H1 (cell line): ENCODE measurements around the gene TRAF3. TPM values are rescaled to one million over a fixed set of nuclear protein-coding genes. Genes with fewer than 3 reads are reported as not detected.

Experiments
- CTCF ChIA-PET: fragments of 300-600 bp; sonication (Branson Sonifier 250); formaldehyde crosslinking; loops from one replicate; lab custom pipeline; 2021; ENCODE audit not compliant: partially characterized antibody; lab: Charles Lee
- POLR2A ChIA-PET: fragments of 300-600 bp; sonication (Branson Sonifier 250); formaldehyde crosslinking; loops from one replicate; lab custom pipeline; 2021; ENCODE audit warnings: inconsistent platforms; ENCODE audit not compliant: partially characterized antibody; lab: Charles Lee
- DNase-seq, 2 experiments: peaks; one replicate each; pipeline versions ENCODE4 v3.0.0 to v3.0.0-alpha.2; 2010 to 2022; ENCODE audit warnings: low spot score in 2 of 2, low read depth in 1 of 2, mixed read lengths in 1 of 2
- FAIRE-seq: peaks from 2 replicates; lab custom pipeline; 2011; peaks lifted over from hg19 to GRCh38; lab: Jason Lieb, UNC
- H2AFZ ChIP-seq: 2 replicates; pipeline ENCODE4 v1.8.1; 2012; ENCODE audit warnings: low read length, inconsistent platforms
- H2AK5ac ChIP-seq: 2 replicates; pipeline ENCODE4 v1.6.1; 2013; ENCODE audit warnings: low read depth, low read length
- H2BK120ac ChIP-seq: replicated peaks from 2 replicates; pipeline ENCODE3; 2013; ENCODE audit warnings: low read depth, low read length, inconsistent platforms
- H2BK12ac ChIP-seq: 2 replicates; pipeline ENCODE4 v1.6.1; 2013; ENCODE audit warnings: low read depth, low read length
- H2BK15ac ChIP-seq: 2 replicates; pipeline ENCODE4 v1.6.1; 2013; ENCODE audit warnings: low read length
- H2BK20ac ChIP-seq: 2 replicates; pipeline ENCODE4 v1.6.1; 2013; ENCODE audit warnings: low read length
- H2BK5ac ChIP-seq: 2 replicates; pipeline ENCODE4 v1.6.1; 2013; ENCODE audit warnings: low read depth, low read length
- H3K14ac ChIP-seq: 2 replicates; pipeline ENCODE4 v1.6.1; 2013; ENCODE audit warnings: inconsistent platforms; ENCODE audit not compliant: insufficient read length
- H3K18ac ChIP-seq: 2 replicates; pipeline ENCODE4 v1.6.1; 2013; ENCODE audit warnings: low read length; ENCODE audit errors: extremely low read depth
- H3K23ac ChIP-seq: 2 replicates; pipeline ENCODE4 v1.6.1; 2013; ENCODE audit warnings: inconsistent platforms; ENCODE audit not compliant: insufficient read length
- H3K23me2 ChIP-seq: 2 replicates; pipeline ENCODE4 v1.6.1; 2013; ENCODE audit warnings: low read depth, low read length
- H3K27ac ChIP-seq: 2 replicates; pipeline ENCODE4 v1.6.1; 2011; ENCODE audit warnings: low read depth, low read length, inconsistent platforms
- H3K27me3 ChIP-seq, 4 experiments: replicated peaks in 1 of 4; 1 replicate in 1 of 4; 2 replicates in 3 of 4; pipeline versions ENCODE4 v1.6.1 to v1.8.1; 2011 to 2013; ENCODE audit warnings: low read length in 3 of 4, mild to moderate bottlenecking in 3 of 4, inconsistent platforms in 2 of 4, mixed read lengths in 2 of 4, moderate library complexity in 1 of 4; ENCODE audit not compliant: control insufficient read depth in 3 of 4, insufficient read depth in 3 of 4; ENCODE audit errors: extremely low read depth in 1 of 4
- H3K36me3 ChIP-seq, 4 experiments: 2 replicates each; pipeline versions ENCODE4 v1.6.1 to v1.8.1; 2011 to 2013; ENCODE audit warnings: mild to moderate bottlenecking in 4 of 4, low read length in 3 of 4, moderate library complexity in 2 of 4, control low read depth in 1 of 4, inconsistent platforms in 1 of 4; ENCODE audit not compliant: insufficient read depth in 4 of 4, control insufficient read depth in 2 of 4
- H3K4ac ChIP-seq: replicated peaks from 2 replicates; pipeline ENCODE3; 2013; ENCODE audit warnings: low read length, low read depth, mixed read lengths, inconsistent platforms; ENCODE audit not compliant: insufficient read length
- H3K4me1 ChIP-seq, 4 experiments: replicated peaks in 1 of 4; 1 replicate in 1 of 4; 2 replicates in 3 of 4; pipeline versions ENCODE4 v1.6.1 to v1.8.1; 2011 to 2013; ENCODE audit warnings: low read length in 3 of 4, inconsistent platforms in 2 of 4, mixed read lengths in 1 of 4; ENCODE audit not compliant: insufficient read depth in 4 of 4, control insufficient read depth in 3 of 4
- H3K4me2 ChIP-seq, 2 experiments: 2 replicates each; pipeline versions ENCODE4 v1.6.1 to v1.8.1; 2011 to 2013; ENCODE audit warnings: low read depth in 2 of 2, low read length in 2 of 2, control low read depth in 1 of 2, inconsistent platforms in 1 of 2, mild to moderate bottlenecking in 1 of 2; ENCODE audit not compliant: insufficient read depth in 1 of 2
- H3K4me3 ChIP-seq, 4 experiments: fragments of 200-600, 300-600 bp in 1 of 4; sonication (generic), shearing (Covaris generic), sonication (Bioruptor Twin) in 1 of 4; 2 replicates each; pipeline versions ENCODE4 v1.5.1 to v1.8.1; 2011 to 2016; ENCODE audit warnings: low read length in 4 of 4, low read depth in 3 of 4, control low read depth in 2 of 4, inconsistent platforms in 2 of 4, mild to moderate bottlenecking in 2 of 4, mixed read lengths in 1 of 4, moderate library complexity in 1 of 4; ENCODE audit not compliant: insufficient read depth in 2 of 4; ENCODE audit errors: extremely low read depth in 1 of 4
- H3K56ac ChIP-seq: replicated peaks from 2 replicates; pipeline ENCODE3; 2013; ENCODE audit warnings: low read depth, mild to moderate bottlenecking, mixed read lengths, low read length, inconsistent platforms; ENCODE audit not compliant: insufficient read length
- H3K79me1 ChIP-seq: 2 replicates; pipeline ENCODE4 v1.6.1; 2013; ENCODE audit warnings: low read depth, low read length, control low read depth
- H3K79me2 ChIP-seq, 2 experiments: 2 replicates each; pipeline versions ENCODE4 v1.6.1 to v1.8.1; 2012 to 2013; ENCODE audit warnings: low read length in 2 of 2, mild to moderate bottlenecking in 2 of 2, inconsistent platforms in 1 of 2; ENCODE audit not compliant: insufficient read depth in 2 of 2, control insufficient read depth in 1 of 2
- H3K9ac ChIP-seq, 4 experiments: replicated peaks in 1 of 4; 1 replicate in 1 of 4; 2 replicates in 3 of 4; pipeline versions ENCODE4 v1.6.1 to v1.8.1; 2011 to 2013; ENCODE audit warnings: low read depth in 3 of 4, low read length in 3 of 4, control low read depth in 2 of 4, mild to moderate bottlenecking in 2 of 4, moderate library complexity in 2 of 4, inconsistent platforms in 1 of 4; ENCODE audit errors: extremely low read depth in 1 of 4
- H3K9me3 ChIP-seq, 2 experiments: 2 replicates each; pipeline versions ENCODE4 v1.6.1 to v1.8.1; 2012 to 2013; ENCODE audit warnings: mild to moderate bottlenecking in 2 of 2, moderate library complexity in 2 of 2, control low read depth in 1 of 2, inconsistent platforms in 1 of 2, low read depth in 1 of 2, low read length in 1 of 2, mixed read lengths in 1 of 2; ENCODE audit not compliant: insufficient read depth in 2 of 2
- H4K20me1 ChIP-seq, 2 experiments: replicated peaks in 1 of 2; 2 replicates each; pipeline versions ENCODE3 to v1.8.1; 2011 to 2013; ENCODE audit warnings: inconsistent platforms in 2 of 2, low read length in 2 of 2, mild to moderate bottlenecking in 1 of 2; ENCODE audit not compliant: insufficient read depth in 2 of 2, control insufficient read depth in 1 of 2
- H4K5ac ChIP-seq: 2 replicates; pipeline ENCODE4 v1.6.1; 2013; ENCODE audit warnings: low read length, low read depth, mixed read lengths, inconsistent platforms; ENCODE audit not compliant: insufficient read length
- H4K8ac ChIP-seq: 2 replicates; pipeline ENCODE4 v1.8.0; 2013; ENCODE audit warnings: mild to moderate bottlenecking, moderate library complexity, low read length, inconsistent platforms; ENCODE audit not compliant: insufficient read depth; ENCODE audit errors: extremely low read depth
- H4K91ac ChIP-seq: replicated peaks from 2 replicates; pipeline ENCODE3; 2013; ENCODE audit warnings: low read length, mixed read lengths, inconsistent platforms; ENCODE audit not compliant: insufficient read length
- BACH1 ChIP-seq: IDR thresholded peaks from 2 replicates; pipeline ENCODE4 v1.6.1; 2012; ENCODE audit warnings: low read length, improper control_type of control experiment
- CBX5 ChIP-seq: fragments of 300-800, 300-1000 bp; sonication (generic); IDR thresholded peaks from 2 replicates; pipeline ENCODE4 v1.7.1; 2016; ENCODE audit warnings: antibody characterized with exemption, low read length, low read depth
- CBX8 ChIP-seq: fragments of 300-800, 300-1000 bp; sonication (generic); IDR thresholded peaks from 2 replicates; pipeline ENCODE4 v1.7.1; 2016; ENCODE audit warnings: low read depth, low read length, borderline replicate concordance
- EZH2 ChIP-seq: fragments of 200-600 bp; sonication (generic); IDR thresholded peaks from 2 replicates; pipeline ENCODE4 v1.7.1; 2012; ENCODE audit warnings: low read depth, mild to moderate bottlenecking, moderate library complexity, low read length, inconsistent platforms; ENCODE audit not compliant: severe bottlenecking
- FOSL1 ChIP-seq: IDR thresholded peaks from 2 replicates; pipeline ENCODE4 v1.6.1; 2011; ENCODE audit warnings: mild to moderate bottlenecking, low read depth, low read length, moderate library complexity; ENCODE audit not compliant: insufficient read depth
- SIRT6 ChIP-seq: IDR thresholded peaks from one replicate; pipeline ENCODE4 v1.7.1; 2012; ENCODE audit warnings: low read length, inconsistent platforms
- SP4 ChIP-seq: IDR thresholded peaks from 2 replicates; pipeline ENCODE4 v1.6.1; 2012; ENCODE audit warnings: low read length, inconsistent platforms
- SUZ12 ChIP-seq: fragments of 200-600 bp; sonication (generic); IDR thresholded peaks from 2 replicates; pipeline ENCODE4 v1.6.1; 2012; ENCODE audit warnings: mild to moderate bottlenecking, inconsistent platforms, low read length, moderate library complexity, mixed read lengths
- USF2 ChIP-seq: IDR thresholded peaks from 2 replicates; pipeline ENCODE4 v1.6.1; 2011; ENCODE audit warnings: low read length, improper control_type of control experiment
- WGBS, 2 experiments: shearing (Covaris generic) in 1 of 2; methylation state at CpG; one replicate each; pipeline versions ENCODE4 v1.1.6 to v1.1.7; 2013 to 2015; ENCODE audit warnings: low lambda C conversion rate in 2 of 2, mixed read lengths in 2 of 2, inconsistent platforms in 1 of 2, low coverage in 1 of 2, missing lambda C conversion rate in 1 of 2; ENCODE audit not compliant: insufficient replicate concordance in 2 of 2, insufficient coverage in 1 of 2, insufficient read length in 1 of 2; ENCODE audit errors: extremely low coverage in 1 of 2, missing lambda C conversion rate in 1 of 2; 5-methylcytosine and 5-hydroxymethylcytosine counted together
- polyA plus RNA-seq, 7 experiments: library from polyadenylated mRNA; depleted of rRNA in 3 of 7; stranded (reverse) in 5 of 7; unstranded in 2 of 7; fragments of >200 nt in 5 of 7; fragments of 200-250 nt in 2 of 7; gene quantifications; 1 replicate in 5 of 7; 2 replicates in 1 of 7; 4 replicates in 1 of 7; pipeline versions ENCODE4 v1.2.1 to v1.2.3, GENCODE V29; 2011 to 2013; ENCODE audit warnings: missing spikeins in 2 of 7, mixed read lengths in 2 of 7
- total RNA-seq: library from RNA; stranded (reverse); fragmentation: NEBNext Ultra II Directional; extraction: Animal tissue kit (Norgen Biotek cat#: 25700); gene quantifications from 2 replicates; pipeline ENCODE4 v1.2.1, GENCODE V29; 2021
- TF ChIP-seq, protein P1 (sequence below): IDR thresholded peaks from 2 replicates; pipeline ENCODE4 v1.6.1; 2011; ENCODE audit warnings: low read depth, mild to moderate bottlenecking, low read length; ENCODE audit not compliant: insufficient read depth

The TRAF3 gene
- total and polyA plus RNA-seq, 2 of the 8 experiments (the other 6 are each of a cell fraction or from before 2014, with no cell fraction given), result 5.8 to 12.1 TPM

- CTCF ChIA-PET, result interaction anchor here (0.7 to 1.5 kb wide), 5 partner anchors 12 to 103 kb away, joined by 3 to 4 read pairs (median 3); no protein-coding TSS in a partner anchor
- Histone ChIP-seq H3K27ac (no peak overlapping the region), H4K5ac (no peak overlapping the region), H4K20me1 (peaks cover 0 to 3% of the 10 kb centered on the region in 2 experiments), H4K8ac (no peak overlapping the region), H3K14ac (no peak overlapping the region), H2BK15ac (no peak overlapping the region), H3K23ac (no peak overlapping the region), H3K79me1 (0 out of 2 replicates have a peak, but pooled peaks cover 2% of the 10 kb centered on the region), H3K4ac (no peak overlapping the region), H3K9me3 (peaks cover 0 to 4% of the 10 kb centered on the region in 2 experiments; a peak in 3 of 4 replicates), H2BK120ac (no peak overlapping the region), H2BK12ac (no peak overlapping the region), H3K4me1 (no peaks in the 10 kb centered on the region), H3K27me3 (no peaks in the 10 kb centered on the region), H2AFZ (no peak overlapping the region), H3K9ac (no peak overlapping the region), H3K4me2 (no peak overlapping the region), H2BK5ac (peak overlapping the region; percentile 3; the same call in 1 of the 2 replicates), H4K91ac (no peak overlapping the region), H2AK5ac (no peak overlapping the region), H3K56ac (no peak overlapping the region), H3K36me3 (no peaks in the 10 kb centered on the region), H3K18ac (no peak overlapping the region), H3K23me2 (no peaks in the 10 kb centered on the region), H3K4me3 (no peak overlapping the region), H3K79me2 (no peaks in the 10 kb centered on the region), H2BK20ac (no peak overlapping the region)
- 91% methylated on average over 18 of the region's 18 CpGs; no CpG with 5 or more reads in 1 of the 2 experiments for WGBS, 2 experiments
- FAIRE-seq (no peak), DNase-seq (no peak)
- POLR2A ChIA-PET, result interaction anchor here (0.5 kb wide), 1 partner anchor 35 kb away, joined by 3 read pairs; no protein-coding TSS in a partner anchor
- TF ChIP-seq BACH1, result no peak
- TF ChIP-seq, protein P1, sequence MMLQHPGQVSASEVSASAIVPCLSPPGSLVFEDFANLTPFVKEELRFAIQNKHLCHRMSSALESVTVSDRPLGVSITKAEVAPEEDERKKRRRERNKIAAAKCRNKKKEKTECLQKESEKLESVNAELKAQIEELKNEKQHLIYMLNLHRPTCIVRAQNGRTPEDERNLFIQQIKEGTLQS, result no peak
- TF ChIP-seq SUZ12, result no peak
- no peak for TF ChIP-seq CBX8
- TF ChIP-seq FOSL1, result no peak
- TF ChIP-seq SIRT6, result no peak
- no peak for TF ChIP-seq EZH2
- no peak for TF ChIP-seq SP4
- no peak for TF ChIP-seq USF2
- no peak for TF ChIP-seq CBX5
These were observed 39.6 kb upstream of the TRAF3 start for GRCh38 chr14:102737402-102738372.
